Inflammatory macrophage treated with lipopolysaccharide for 4 hours (primary cell): Measurements from ENCODE around the gene NPC1L1.
A peak's percentile ranks its signal among the peaks of the same experiment; 100 is the strongest.
"Not testable (repeated sequence)": the region's sequence is repeated elsewhere in the genome, so short reads cannot be mapped to it uniquely, and the experiment has no call there.

Source experiments
- DNase-seq: peaks from one replicate; pipeline ENCODE4 v3.0.0-alpha.2; 2020

Gene NPC1L1

DNA sequence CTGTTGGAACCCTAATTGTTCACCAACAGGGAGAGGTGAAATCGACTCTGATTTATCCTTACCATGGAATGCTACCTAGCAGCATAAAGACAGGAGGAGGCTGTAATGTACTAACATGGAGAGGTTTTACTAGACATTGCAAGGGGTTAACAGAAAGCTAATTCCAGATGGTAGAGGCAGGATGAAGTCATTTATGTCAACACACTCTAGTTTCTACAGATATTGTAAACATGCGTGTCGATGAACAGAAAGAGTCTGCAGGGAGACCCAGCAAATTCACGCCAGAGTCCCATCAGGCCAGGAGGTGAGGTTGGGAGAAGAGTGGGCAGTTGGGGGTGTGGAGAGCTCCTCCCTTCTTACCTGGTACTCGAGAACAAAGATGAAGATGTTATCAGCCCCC lies 7.0 kb downstream of the NPC1L1 start:
- DNase-seq = no peak

- DNase-seq = no peak
Measured at GRCh38 chr7:44533301-44534055, 7.7 kb downstream of the NPC1L1 start.

GRCh38 chr7:44531421-44532380 lies 9.4 kb downstream of the NPC1L1 start:
- no peak for DNase-seq

DNA sequence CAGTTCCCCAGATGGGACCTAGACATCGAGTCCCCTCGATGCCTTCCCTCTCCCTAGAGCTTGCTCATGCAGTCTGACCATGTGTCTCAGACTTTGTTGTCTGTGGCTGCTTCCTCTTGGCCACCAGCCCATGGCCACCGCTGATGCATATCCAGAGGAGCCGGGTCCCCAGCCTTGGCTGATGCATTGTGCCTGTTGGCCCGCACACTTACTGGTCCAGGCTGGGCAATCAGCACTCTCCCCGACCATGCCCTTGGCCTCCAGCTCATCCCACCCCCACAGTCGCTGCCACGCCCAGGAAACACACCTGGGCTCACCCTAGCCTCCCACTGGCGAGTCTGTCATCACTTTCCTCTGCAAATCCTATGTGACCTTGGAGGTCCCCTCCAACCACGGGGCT lies 10.1 kb downstream of the NPC1L1 start:
- no peak for DNase-seq

DNA sequence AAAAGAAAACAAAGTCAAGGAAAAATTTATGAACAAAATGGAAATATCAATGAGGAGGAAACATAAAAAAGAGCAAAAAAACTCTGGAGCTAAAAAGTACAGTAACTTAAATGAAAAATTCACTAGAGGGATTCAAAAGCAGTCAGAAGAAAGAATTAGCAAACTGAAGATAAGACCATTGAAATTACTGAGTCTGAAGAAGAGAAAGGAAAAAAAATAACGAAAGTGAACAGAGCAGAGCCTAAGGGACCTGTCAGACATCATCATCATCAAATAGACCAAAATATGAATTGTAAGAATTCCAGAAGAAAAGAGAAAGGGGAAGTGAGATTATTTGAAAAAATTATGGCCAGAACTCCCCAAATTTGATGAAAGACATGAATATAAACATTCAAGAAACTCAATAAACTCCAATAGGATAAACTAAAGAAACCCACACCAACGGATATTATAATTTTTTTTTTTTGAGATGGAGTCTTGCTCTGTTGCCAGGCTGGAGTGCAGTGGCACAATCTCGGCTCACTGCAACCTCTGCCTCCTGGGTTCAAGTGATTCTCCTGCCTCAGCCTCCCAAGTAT lies 16.2 kb downstream of the NPC1L1 start:
- DNase-seq = no peak

GRCh38 chr7:44522315-44522714 lies 18.8 kb downstream of the NPC1L1 start:
- DNase-seq = no peak

DNA sequence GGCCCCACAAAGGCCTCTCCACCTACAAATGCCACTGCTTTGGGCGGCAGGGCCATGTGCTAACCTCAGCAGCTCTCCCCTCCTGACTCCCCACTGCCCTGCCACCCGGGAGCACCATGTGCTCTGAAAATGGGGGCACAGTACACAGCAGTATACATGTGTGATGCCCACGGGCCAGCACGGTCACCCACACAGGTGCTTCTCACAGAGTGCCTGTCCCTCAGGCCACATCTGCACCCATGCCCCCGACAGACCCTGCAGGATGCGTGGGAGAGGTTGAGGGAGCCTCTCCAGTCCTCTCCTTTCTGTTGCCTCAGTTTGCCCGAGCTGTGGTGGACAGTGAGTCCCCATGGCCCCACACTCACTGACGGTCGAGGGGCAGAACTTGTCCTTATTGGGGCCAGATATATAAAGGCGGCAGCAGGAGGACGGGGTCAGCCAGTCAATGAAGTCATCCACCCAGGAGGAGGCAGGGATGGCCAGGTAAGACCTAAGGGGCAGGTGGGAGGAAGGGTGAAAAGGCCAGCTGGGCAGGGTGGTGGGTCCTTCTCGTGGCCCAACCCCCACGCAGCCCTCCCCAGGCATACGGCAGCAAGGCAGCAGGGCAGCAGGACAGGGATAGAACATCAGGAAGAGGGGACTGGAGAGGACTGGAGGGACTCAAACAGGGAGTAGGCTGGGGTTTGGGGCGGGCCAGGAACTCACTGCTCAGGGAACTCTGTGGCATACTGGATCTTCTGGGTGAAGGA lies 19.6 kb downstream of the NPC1L1 start:
- no peak for DNase-seq

DNA sequence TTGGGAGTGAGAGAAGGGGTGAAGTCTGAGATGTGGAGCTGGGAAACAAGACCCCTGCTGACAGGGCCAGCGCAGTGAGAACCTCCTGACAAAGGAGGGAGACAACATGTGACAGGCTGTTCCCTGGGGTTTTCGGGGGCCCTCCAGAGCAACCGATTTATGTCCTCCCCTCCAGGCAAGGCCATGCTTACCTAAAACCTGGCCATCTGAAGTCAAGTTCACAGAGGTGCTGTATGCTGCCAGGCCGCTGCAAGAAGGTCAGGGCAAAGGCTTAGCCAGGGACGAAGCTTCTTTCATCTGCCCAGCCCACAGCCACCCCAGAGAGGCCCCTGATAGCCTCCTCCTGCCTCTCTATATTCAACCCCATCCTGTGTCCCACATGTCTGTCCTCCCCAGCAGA lies 20.6 kb downstream of the NPC1L1 start:
- DNase-seq = no peak

GRCh38 chr7:44519546-44519945 lies 21.6 kb downstream of the NPC1L1 start:
- no peak for DNase-seq

DNA sequence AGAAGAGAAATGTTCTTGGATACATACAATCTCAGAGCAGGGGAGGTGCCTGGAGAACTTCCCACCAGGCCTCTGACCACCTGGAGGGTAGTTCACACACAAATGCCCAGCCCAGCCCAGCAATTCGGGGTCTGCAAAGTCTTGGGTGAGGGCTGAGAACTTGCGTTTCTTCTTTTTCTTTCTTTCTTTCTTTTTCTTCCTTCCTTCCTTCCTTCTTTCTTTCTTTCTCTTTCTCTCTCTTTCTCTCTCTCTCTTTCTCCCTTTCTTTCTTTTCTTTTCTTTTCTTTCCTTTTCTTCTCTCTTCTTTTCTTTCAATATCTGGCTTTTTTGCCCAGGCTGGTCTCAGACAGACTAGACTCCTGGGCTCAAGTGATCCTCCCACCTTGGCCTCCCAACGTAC lies 22.4 kb downstream of the NPC1L1 start:
- DNase-seq = no peak

DNA sequence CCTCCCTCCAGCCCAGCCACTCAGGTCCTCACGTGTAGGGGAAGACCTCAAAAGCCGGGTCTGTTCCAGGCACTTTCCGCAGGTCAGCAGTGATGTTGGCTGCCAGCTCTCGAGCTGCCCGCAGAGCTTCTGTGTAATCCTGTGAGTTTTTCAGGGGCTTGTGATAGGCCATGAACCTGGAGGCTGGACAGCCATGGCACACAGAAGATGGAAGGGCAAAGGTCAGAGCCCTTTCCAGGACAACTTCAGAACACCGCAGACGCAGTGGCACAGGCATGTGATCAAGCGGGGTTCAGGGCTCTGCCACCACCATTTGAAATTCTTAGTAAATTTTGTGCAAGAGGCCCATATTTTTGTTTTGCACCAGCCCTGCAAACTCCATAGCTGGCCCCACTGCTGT lies 24.0 kb downstream of the NPC1L1 start:
- no peak for DNase-seq

- no peak for DNase-seq
Measured at GRCh38 chr7:44515590-44516268, 25.4 kb downstream of the NPC1L1 start.

DNA sequence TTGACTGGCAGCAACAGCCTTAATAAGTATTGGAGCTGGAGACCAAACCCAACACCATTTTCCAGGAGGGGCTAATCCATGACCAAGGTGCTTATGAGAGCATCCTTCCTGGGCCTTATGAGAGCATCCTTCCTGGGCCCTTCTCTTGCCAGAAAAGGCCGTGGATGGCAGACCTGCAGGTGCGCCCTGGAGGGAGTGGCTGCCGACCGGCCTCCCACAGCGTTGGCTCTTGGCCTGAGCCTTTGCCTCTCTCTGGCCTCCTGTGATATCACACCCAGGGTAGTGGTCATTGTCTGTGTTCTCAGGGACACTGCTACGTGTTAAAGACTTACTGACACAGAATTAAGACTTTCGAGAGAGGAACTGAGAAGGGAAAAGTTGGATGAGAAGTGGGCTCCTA lies 28.4 kb downstream of the NPC1L1 start:
- DNase-seq = no peak

DNA sequence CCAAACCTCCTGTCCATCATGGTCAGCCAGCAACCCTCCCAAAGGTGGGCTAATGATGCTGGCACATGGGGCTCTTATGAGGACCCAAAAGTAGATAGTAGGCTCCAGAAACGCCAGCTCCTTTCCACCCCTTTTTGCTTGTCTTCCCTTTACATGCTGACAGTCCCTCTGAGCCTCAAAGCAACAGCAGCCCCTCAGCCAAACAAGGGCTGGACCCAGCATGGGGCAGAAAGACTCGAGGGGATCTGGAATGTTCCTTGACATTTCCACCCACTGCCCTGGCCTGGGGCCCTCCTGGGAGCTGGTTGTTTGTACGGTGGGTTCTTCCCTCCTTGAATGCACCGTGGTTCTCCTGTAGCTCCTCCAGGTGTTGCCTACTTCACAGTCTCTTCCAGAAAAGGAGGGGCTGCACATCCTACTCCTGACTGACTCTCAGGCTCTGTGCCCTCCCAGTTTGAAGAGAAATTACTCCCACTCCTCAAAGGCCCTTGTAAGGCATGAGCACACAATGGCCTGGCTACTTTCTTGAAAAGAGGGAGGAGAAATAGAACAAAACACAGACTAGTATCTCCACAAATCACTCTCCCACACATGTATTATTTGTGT lies 29.2 kb downstream of the NPC1L1 start:
- DNase-seq = no peak

GRCh38 chr7:44511236-44511635 lies 29.9 kb downstream of the NPC1L1 start:
- no peak for DNase-seq

GRCh38 chr7:44508328-44509030 lies 32.7 kb downstream of the NPC1L1 start:
- DNase-seq = peak; percentile 24

GRCh38 chr7:44506592-44507288 lies 34.4 kb downstream of the NPC1L1 start:
- DNase-seq = not testable (repeated sequence)

- peak; percentile 2 for DNase-seq
Measured at GRCh38 chr7:44505595-44505994, 35.5 kb downstream of the NPC1L1 start.

DNA sequence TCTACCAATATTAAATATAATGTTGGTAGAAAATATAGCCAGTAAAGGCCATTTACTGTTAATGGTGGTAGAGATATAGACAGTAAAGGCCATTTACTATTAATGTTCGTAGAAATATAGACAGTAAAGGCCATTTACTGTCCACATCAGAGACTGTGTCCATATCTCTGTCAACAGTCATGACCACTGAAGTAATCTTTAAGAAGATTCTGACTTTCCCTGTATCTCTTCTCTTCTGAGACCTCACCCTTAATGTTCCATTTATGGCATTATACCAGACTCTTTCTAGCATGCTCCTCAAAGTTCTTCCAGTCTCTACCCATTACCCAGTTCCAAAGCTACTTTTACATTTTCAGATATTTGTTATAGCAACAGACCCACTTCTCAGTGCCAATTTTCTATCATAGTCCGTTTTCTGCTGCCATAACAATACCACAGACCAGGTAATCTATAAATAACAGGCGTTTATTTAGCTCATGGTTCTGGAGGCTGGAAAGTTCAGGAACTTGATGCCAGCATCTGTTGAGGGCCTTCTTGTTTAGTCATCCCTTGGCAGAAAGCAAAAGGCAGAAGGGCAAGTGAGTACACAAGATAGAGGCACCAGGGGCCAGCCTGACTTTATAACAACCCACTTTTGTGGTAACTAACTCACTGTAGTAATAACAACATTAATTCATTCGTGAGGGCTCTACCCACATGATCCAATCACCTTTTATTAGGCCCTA lies 42.7 kb downstream of the NPC1L1 start:
- DNase-seq = no peak
